HPDE6-E6E7 (cell line): ENCODE results near the gene XPO4.
"Not testable (repeated sequence)": the region's sequence is repeated elsewhere in the genome, so short reads cannot be mapped to it uniquely, and the experiment has no call there.

Experiments
- DNase-seq: peaks from one replicate; pipeline ENCODE4 v3.0.0; 2011; ENCODE audit warnings: missing footprints; ENCODE audit errors: extremely low spot score

Gene XPO4

GRCh38 chr13:20787180-20787579, 115.4 kb downstream of the XPO4 start:
- no peak for DNase-seq

GRCh38 chr13:20782116-20782708, 120.3 kb downstream of the XPO4 start:
- DNase-seq = no peak

GRCh38 chr13:20780317-20780716, 122.2 kb downstream of the XPO4 start:
- no peak for DNase-seq

GRCh38 chr13:20779405-20779804, 123.1 kb downstream of the XPO4 start:
- DNase-seq = no peak

GRCh38 chr13:20778311-20778710, 124.2 kb downstream of the XPO4 start:
- no peak for DNase-seq

GRCh38 chr13:20776751-20777150, 125.8 kb downstream of the XPO4 start:
- no peak for DNase-seq

DNA sequence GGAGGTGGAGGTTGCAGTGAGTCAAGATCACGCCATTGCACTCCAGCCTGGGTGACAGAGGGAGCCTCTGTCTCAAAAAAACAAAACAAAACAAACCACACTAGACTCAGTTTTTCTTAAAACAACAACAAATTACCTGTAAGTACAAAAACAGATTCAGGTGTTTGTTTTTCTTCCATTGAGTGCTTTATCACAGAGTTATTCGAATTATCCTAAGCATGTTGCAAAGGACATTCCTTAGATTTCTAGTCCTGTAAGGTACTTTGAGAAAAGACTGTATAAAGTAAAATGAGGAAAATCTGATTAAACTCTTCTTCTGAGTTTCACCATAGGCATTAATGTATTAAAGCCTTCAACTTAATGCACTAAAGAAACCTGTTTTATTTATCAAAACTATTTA, 126.6 kb downstream of the XPO4 start:
- DNase-seq = no peak

GRCh38 chr13:20774746-20775145, 127.8 kb downstream of the XPO4 start:
- no peak for DNase-seq

GRCh38 chr13:20773194-20774080, 129.1 kb downstream of the XPO4 start, which contains the start of gene EEF1AKMT1:
TSS of gene EEF1AKMT1 (minus strand) at chr13:20773961. CDS start at chr13:20757598, 16,363 bp downstream.
- peak; percentile 44 for DNase-seq

GRCh38 chr13:20772401-20773131, 130.0 kb downstream of the XPO4 start:
- DNase-seq = no peak

DNA sequence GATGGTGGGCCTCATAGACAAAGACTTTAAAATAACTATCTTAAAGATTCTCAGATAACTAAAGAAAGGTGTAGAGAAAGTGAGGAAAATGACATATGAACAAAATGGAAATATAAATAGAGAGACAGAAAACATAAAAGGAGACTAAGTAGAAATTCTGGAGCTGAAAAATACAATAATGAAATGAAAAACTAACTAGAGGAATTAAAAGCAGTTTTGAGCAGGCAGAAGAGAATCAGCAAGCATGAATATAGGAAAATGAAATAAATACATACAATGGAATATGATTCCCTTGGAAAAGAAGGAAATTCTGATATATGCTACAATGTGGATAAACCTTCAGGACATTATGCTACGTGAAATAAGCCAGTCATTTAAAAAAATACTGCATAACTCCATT, 132.7 kb downstream of the XPO4 start:
- DNase-seq = no peak

GRCh38 chr13:20769091-20769490, 133.5 kb downstream of the XPO4 start:
- DNase-seq = no peak

DNA sequence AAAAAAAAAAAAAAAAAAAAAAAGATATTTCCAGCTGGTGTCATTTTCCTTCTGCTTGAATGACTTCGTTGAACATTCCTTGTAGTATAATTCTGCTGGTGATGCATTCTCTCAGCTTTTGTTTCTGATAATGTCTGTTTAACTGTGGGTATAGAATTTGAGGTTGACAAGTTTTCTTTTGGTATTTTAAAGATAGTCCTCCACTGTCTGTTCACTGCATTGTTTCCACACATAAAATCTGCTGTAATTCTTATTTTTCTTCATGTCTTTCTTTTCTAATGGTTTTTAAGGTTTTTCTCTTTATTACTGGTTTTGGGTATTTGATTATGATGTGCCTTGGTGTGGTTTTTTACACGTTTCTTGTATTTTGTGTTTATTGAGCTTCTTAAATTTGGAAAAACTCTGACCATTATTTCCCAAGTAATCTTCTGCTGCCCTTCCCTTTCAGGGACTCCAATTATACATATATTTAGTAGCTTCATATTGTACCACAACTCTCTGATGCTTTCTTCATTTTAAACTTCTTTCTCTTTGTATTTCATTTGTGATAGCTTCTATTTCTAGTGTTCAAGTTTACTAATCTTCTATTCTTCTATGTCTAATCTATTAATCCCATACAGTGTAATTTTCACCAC, 135.1 kb downstream of the XPO4 start:
- no peak for DNase-seq

DNA sequence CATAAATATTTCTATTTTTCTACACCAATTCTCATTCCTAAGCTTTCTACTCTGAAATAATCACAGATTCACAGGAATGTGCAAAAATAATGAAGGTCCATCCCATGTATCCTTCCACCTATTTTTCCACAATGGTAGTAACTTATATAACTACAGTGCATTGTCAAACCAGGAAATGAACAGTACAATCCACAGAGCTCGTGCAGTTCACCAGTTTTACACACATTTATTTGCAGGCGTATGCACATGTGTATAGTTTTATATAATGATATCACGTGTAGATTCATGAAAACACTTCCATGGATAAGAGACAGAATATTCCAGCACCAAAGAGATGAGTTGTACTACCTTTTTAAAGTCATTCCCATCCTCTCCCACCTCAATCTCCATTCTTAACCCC, 141.7 kb downstream of the XPO4 start:
- no peak for DNase-seq

DNA sequence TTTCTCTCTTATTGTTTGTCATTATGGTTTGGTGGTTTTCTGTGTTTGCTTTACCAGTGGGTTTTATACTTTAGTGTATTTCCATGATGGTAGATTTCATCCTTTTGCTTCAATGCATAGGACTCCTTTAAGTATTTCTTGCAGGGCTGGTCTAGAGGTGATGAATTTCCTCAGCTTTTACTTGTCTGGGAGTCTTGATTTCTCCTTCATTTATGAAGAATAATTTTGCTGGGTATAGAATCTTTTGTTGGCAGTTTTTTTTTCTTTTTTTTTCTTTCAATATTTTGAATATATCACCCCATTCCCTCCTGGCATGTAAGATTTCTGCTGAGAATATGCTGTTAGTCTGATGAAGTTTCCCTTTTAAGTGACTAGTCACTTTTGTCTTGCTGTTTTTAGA, 148.5 kb downstream of the XPO4 start:
- no peak for DNase-seq

DNA sequence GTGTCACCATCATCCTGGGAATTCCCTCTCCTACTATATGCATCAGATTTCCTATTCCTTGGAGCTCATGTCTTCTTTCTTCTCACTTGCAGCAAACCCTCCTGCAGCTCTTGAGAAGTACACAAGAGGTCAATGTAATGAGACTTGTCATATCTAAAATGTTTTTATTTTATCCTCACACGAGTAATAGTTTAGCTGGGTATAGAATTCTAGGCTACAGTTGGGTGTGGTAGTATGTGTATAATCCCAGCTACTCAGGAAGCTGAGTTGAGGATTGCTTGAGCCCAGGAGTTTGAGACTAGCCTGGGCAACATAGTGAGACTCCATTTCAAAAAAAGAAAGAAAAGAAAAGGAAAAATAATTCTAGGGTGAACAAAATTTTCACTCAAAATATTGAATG, 153.2 kb downstream of the XPO4 start:
- no peak for DNase-seq

DNA sequence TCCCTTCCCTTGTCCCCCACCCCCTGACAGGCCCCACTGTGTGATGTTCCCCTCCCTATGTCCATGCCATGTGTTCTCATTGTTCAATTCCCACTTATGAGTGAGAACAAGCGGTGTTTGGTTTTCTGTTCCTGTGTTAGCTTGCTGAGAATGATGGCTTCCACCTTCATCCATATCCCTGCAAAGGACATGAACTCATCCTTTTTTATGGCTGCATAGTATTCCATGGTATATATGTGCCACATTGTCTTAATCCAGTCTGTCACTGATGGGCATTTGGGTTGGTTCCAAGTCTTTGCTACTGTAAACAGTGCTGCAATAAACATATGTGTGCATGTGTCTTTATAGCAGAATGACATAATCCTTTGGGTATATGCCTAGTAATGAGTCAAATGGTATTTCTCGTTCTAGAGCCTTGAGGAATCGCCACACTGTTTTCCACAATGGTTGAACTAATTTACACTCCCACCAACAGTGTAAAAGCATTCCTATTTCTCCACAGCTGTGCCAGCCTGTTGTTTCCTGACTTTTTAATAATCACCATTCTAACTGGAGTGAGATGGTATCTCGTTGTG, 158.6 kb downstream of the XPO4 start:
- not testable (repeated sequence) for DNase-seq

DNA sequence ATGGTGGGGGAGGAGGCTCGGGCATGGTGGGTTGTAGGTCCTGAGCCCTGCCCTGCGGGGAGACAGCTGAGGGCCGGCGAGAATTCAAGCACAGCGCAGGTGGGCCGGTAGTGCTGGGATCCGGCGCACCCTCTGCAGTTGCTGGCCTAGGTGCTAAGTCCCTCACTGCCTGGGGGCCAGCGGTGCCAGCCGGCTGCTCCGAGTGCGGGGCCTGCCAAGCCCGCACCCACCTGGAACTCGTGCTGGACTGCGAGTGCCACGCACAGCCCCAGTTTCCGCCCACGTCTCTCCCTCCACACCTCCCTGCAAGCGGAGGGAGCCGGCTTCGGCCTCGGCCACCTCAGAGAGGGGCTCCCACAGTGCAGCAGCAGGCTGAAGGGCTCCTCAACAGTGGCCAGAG, 162.5 kb downstream of the XPO4 start:
- DNase-seq = no peak

GRCh38 chr13:20738616-20739015, 163.9 kb downstream of the XPO4 start:
- DNase-seq = no peak

DNA sequence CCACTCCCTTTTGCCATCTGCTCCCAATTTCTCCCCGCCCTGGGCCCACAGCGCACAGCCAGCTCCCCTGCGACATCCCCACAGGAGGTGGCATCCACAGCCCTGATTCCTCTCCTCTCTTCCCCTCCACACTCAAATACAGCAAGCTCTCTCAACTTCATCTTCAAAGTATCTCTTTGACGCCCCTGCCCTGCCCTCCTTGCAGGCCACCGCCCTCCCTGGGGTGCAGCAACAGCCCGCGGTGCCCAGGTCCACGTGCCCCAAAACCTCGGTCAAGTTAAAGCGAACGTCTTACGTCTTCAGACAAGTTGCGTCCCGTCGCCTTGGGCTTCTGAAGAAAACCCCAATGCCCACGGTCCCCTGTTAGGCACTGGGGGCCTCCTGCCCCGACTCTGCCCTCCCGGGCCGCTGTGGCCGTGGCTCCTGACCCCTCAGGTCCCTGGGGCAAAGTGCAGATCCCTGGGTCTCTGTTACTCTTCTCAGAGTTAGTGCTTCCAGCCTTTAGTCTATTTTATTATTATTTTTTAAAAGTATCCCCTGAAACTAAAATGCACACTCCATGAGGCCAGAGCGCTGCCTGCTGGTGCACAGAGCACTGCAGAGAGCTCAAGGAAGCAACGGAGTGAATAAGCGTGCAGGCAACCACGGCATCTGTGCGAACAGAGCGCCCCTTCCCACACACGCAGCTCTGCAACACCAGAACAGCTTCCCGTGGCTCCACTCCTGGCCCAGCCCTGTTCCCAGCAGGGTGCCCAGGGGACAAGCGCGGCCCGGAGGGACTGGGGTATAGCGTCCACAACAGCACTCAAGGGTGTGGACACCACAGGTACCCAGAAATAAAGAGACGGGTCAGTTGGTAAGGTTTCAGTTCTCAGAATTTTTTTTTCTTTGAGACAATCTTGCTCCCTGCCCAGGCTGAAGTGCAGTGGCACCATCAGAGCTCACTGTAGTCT, 172.6 kb downstream of the XPO4 start:
- DNase-seq = no peak
